GM18508 (cell line): ENCODE measurements around the gene EVA1C.
"Not testable (repeated sequence)": the region's sequence is repeated elsewhere in the genome, so short reads cannot be mapped to it uniquely, and the experiment has no call there.

ENCODE experiments used
- ATAC-seq: cut with Tn5 transposase; IDR thresholded peaks from one replicate; pipeline ENCODE4 v1.9.1; 2021; ENCODE audit warnings: moderate number of reproducible peaks; ENCODE audit not compliant: insufficient read depth, unreplicated experiment

EVA1C gene

DNA sequence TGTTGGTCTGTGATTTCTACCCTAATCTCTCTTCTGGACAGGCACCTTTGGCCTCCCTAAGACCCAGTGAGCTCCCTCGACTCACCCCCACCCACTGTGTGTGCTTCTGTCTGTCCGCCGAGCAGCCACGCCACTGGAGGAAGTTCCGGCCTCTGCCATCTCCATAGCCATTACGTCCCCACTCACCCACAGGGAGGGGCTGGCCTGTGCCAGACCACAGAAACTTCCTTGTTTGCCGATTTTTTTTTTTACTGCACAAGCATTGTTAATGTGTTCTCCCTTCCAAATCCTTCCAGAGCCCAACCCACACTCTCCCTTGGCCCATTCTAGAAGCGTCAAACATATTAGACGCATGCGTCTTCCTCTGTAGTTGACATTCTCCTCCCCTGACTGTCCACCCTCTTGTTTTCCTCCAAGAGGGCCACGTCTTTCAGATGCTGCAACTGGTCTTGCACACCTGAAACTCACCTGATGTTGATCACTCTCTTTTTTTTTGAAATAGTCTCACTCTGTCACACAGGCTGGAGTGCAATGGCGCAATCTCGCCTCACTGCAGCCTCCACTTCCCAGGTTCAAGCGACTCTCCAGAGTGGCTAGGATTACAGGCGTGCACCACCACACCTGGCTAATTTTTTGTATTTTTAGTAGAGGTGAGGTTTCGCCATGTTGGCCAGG lies 72.3 kb downstream of the EVA1C start:
- ATAC-seq, result no peak

DNA sequence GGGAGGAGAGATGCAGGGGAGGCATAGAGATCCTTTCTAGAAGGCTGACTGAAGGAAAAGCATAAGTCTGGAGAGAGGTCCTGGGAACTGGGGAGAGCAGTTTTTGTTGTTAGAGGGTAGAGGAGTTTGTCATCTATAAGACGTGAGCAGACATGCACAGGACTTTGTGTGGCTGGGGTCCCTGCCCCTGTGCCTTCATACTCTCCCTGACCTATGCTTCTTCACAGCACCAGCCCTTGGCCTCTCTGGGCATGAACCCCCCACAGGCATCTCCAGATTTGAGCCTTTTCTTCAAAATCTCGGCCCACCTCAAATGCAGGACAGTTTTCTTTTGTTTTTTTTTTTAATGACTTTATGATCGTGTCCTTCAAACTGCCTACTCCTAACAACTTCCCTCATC lies 79.9 kb downstream of the EVA1C start:
- no peak for ATAC-seq

DNA sequence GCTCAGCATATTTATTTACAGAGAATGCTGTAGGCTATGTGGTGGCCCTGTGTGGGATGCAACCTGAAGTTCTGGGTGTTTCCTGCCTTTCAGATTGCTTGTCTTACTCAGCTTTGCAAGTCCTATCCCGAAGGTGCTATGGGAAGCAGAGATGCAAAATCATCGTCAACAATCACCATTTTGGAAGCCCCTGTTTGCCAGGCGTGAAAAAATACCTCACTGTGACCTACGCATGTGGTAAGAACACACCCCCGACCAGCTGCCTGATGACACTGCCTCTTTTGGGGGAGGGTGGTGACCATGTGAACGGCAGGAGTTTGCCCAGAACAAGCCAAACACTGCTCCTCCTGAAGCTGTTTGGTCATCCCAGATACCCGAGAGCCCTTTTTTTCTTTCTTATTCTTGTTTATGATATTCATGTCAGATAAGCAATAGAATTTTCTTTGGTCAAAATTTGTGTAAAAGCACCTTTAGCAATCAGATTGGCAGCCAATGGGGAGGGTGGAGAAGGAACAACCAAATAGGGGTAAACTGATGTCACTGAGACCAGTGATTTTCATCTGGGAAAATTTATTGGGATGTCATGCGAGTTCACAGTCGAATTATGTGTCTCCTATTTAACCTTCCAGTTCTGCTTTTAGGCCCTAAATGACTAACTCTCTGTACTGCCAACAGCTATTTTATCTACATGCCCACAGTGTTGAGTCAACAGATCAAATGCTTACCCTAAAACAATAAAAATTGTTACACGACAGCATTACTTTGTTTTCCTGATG lies 82.6 kb downstream of the EVA1C start:
- no peak for ATAC-seq

DNA sequence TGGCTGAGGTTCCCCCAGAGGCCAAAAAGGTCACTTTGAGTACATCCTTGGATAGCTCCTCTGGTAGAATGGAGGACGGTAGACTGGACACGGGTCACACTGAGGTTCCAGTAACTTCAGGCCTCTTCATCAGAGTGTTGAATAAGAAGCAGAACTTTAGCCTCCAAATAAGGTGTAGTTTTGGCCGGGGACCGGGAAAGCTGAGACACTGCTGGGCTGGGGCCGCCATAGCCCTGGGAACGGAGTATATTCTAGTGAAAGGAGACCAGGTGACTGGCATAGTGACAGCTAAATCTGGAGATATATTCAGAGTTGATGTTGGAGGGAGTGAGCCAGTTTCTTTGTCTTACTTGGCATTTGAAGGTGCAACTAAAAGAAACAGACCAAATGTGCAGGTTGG lies 84.1 kb downstream of the EVA1C start:
- no peak for ATAC-seq

DNA sequence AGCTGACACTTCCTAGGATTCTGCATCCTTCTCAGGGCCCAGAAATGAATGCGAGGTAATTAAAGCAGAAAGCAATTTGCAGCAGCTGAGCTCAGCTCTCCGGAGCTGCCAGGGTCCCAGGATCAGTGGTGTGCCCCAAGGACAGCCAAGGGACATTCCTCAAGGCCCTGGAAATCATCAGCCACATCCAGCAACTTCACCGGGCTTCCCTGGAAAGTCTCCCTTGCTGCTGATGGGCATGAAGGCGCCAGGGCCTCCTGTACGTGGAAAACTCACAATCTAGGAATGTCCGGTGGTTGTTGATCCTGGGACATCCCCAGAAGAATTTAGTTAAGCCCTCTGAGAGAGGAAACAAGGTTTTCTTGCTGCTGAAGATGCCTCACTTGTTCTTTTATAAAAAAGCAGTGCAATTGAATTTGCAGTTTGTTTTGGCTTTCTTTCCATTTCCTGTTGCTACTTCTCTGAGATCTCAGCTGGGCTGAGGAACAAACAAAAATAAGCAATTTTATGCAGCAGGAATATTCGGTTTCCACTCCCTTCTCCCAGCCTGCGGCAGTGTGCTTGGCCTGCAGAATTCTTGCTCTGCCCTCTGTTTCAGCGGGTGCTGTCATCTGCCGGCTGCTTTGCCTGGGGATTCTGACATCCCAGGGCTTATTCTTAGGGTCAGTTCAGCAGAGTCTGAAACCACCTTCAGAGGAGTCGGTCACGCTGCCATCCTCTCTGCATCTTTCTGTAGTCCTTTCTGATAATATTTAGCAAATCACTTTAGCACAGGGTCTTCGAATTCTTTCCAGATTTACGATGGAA lies 86.9 kb downstream of the EVA1C start:
- no peak for ATAC-seq

DNA sequence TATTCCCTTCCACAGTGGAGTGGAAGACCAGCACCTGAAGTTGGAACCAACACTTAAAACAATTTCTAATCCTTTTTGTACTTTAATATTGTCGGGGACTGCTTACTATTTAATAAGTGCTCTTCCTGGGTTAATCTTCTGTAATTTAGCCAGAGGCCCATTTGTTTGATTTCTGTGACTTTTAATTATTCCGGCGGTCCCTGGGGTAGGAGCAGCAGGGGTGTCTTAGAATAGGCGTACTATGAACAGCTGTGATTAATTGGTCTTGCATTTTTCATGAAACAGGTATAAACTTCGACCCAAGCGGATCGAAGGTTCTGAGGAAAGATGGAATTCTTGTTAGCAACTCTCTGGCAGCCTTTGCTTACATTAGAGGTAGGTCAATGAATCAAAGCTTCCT lies 91.1 kb downstream of the EVA1C start:
- ATAC-seq, result not testable (repeated sequence)

DNA sequence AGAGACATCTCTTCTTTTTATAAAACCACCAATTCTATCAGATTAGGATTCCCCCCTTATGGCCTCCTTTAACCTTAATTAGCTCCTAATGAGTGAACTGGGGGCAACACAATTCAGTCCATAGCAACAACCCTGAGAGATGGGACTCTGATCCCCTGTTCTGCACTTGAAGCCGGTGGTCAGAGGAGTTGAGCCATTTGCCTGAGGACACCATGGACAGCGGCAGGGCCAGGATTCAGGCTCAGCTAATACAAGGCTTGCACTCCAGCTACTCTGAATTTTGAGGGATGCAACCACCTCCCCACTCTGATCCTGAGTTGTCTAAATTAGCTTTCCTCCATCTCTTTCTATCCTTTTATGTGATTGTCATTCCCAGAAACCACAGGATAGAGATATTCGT lies 93.3 kb downstream of the EVA1C start:
- not testable (repeated sequence) for ATAC-seq

DNA sequence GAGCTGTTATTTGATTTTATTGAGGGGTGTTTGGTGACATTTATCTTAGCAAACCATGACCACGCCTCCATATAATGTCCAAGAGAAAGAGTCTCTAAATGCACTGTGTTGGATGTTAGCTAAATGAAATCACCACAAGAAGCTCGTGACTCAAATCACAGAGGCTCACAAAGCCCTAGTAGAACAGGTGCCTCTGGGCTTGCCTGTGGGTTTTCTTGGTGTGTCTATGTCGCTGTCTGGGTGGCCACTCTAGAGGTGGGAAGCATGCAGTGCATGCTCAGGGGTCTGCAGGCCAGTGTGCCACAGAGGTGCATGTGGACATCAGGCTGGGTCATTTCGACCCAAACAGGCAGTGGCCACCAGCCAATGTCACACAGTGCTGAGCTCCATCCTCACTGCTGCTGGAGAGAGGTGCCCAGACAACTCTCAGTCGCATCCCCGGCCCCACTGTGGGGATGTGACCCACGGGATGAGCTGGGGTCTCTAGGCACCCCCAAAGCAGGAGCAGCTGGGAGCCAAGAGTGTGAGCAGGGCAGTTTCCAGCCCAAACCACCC lies 94.0 kb downstream of the EVA1C start:
- ATAC-seq, result not testable (repeated sequence)

DNA sequence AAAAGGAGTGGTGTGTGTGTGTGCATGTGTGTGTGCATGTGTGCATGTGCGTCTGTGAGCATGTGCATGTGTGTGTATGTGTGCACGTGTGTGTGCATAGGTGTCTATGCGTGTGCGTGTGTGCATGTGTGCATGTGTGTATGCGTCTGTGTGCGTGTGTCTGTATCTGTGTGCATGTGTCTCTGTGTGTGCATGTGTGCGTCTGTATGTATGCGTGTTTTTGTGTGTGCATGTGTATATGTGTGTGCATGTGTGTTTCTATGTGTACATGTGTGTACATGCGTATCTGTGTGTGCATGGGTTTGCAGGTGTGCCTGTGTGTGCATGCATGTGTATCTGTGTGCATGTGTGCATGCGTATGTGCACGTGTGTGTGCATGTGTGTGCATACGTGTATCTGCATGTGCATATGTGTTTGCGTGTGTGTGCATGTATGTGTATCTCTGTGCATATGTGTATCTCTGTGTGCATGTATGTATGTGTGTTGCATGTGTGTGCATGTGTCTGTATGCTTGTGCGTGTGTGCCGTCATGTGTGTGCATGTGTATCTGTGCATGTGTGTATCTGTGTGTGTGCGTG lies 94.9 kb downstream of the EVA1C start:
- no peak for ATAC-seq

DNA sequence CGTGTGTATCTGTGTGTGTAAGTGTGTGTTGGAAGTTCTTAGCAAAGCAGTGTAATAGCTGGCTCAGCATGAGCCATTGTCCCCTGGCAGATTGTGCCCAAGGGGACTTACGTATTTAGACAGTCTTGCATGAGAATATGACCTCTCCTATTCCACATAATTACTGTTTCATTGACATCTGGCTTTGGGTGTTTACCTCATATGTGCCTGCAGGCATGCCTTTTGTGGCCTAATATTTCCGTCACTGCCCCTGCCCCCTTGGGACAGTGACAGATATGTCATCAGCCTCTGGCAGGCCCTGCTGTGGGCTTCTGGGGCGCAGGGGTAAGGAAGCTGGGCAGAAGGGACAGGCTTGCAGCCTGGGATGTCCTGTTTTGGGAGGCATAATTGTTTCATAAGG lies 95.5 kb downstream of the EVA1C start:
- ATAC-seq, result not testable (repeated sequence)

DNA sequence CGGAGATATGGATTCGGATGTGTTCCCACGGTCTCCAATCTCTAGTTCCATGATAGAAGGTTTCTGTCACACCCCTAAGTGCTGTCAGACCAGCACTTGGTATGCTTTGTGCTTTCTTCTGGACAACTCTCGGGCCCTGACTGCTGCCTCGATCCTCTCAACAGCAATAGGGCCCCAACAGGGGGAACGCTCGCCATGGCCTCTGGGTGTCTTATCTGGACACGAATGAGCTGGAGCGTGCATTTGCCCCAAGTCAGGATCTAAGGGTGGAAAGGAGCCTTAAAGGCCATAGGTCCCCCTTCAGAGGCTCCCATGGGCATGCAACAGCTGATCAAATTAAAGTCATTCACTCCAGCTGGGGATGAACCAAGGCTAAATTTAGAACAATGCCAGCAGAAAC lies 96.1 kb downstream of the EVA1C start:
- ATAC-seq, result no peak

DNA sequence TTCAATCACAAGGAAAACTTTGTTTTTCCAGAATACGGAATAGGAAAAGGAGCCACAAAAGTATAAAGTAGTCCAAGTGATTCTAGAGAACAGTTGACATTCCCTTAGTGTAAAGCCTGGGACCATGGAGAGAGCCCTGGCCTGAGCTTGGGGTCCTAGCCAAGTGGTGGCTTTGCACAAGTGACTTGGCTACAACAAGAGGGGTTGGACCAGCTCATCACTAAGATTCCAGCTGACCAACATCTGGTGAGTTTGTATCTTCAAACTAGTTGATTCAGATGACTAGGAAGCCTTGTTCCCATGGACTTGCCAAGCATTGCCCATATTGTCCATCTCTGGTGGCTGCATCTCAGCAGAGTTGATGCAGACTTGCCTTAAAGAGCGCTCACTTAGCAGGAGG lies 96.5 kb downstream of the EVA1C start:
- not testable (repeated sequence) for ATAC-seq

DNA sequence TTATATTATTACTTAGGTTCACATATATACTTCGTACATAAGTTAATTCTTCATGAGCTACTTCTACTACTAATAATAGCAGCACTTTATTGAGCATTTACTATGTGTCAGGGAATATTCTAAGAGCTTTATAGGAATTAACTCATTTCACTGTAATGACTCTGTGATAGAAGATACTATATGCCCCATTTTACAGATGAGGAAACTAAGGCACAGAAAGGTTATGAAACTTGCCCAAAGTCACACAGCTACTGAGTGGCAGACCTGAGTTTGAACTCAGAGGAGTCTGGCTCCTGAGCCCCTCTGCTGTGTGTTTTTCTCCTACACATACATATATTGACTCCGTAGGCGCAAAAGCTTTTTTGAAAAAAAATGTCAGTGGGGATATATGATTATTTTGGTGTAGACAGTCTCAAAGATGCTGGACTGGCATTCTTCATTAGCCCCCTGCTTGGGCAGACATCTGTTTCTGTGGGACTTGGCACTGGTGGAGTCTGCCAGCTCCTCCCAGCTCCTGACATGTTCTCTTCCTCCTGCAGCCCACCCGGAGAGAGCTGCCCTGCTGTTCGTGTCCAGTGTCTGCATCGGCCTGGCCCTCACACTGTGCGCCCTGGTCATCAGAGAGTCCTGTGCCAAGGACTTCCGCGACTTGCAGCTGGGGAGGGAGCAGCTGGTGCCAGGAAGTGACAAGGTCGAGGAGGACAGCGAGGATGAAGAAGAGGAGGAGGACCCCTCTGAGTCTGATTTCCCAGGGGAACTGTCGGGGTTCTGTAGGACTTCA lies 102.0 kb downstream of the EVA1C start:
- no peak for ATAC-seq

DNA sequence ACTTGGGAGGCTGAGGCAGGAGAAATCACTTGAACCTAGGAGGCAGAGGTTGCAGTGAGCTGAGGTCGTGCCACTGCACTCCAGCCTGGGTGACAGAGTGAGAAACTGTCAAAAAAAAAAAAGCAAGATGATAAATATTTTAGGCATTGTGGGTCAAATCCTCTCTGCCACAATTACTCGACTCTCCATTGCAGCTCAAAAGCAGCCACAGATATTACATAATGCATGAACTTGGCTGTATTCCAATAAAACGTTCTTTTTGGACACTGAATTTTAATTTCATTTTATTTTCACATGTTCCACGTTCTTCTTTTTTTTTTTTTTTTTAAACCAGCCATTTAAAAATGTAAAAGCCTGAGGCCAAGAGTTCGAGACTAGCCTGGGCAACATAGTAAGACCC lies 103.4 kb downstream of the EVA1C start:
- ATAC-seq, result no peak

DNA sequence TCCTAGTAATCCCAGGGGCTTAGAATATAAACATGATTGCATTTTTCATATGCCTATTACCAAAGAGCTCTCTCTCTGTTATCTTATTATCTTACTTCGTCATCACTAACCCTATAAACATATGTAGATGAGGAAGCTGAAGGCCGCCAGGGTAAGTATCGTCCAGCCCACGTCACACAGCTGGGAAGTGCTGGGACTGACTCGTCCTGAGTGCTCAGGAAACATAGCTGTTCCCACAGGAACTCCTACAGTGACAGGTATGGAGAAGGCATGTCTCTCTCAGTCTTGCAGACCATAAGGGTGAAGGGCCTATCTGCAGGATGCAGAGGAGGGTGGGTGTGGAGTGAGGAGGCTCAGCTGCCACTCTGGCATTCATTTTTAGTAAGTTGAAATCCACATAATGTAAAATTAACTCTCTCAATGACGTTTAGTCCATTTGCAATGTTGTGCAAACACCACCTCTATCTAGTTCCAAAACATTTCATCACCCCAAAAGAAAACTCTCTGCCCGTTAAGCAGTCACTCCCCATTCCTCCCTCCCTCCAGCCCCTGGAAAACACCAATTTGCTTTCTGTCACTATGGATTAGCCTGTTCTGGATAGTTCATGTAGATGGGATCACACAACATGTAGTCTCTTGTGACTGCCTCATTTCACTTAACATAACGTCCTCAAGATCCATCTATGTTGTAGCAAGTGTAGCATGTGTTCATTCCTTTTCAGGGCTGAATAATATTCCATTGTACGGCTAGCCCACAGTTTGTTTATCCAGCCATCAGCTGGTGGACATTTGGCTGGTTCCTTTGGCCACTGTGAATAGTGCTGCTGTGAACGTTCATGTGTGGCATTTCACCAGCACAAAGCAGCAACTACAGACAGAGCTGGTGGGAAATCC lies 104.5 kb downstream of the EVA1C start:
- ATAC-seq, result no peak

DNA sequence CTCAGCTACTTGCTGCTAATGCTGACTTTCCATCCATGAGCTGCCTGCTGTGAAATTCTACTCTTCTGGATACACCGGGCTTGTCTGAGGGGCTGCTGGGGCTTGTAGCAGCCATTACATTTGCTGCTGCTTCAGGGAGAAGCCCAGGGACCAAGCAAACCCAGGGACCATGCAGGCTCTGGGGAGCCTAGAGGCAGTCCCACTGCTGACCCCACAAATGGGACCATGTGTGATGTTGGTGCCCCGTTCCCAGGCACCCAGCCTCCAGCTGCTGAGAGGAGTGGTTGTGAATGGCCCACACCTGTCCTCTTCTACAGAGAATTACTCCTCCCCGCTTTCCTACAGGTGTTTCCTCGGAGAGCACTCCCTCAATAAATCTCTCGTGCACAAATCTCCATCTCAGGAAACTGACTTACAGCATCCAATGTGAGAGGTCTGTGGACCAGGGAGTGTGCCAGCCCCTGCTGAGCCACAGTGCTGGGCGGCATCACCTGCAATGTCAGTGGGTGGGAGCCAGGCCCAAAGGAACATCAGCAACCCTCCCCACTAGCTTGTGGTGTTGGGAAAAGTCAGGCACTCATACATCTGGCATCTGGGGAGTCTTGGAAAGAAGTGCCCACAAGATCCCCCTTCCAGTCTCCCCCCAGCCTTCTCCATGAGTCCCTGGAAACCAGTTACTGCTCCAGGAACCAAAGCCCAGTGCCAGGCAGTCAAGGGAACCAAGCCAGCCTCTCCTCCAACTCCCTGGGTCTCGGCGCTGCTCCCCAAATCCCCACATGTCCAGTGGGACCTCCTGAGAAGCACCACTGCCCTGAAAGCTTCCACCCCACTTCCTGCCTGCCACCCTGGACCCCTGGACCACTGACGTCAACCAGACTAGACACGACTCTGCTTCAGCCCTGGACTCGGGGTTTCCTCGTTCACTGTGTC lies 107.7 kb downstream of the EVA1C start:
- no peak for ATAC-seq

DNA sequence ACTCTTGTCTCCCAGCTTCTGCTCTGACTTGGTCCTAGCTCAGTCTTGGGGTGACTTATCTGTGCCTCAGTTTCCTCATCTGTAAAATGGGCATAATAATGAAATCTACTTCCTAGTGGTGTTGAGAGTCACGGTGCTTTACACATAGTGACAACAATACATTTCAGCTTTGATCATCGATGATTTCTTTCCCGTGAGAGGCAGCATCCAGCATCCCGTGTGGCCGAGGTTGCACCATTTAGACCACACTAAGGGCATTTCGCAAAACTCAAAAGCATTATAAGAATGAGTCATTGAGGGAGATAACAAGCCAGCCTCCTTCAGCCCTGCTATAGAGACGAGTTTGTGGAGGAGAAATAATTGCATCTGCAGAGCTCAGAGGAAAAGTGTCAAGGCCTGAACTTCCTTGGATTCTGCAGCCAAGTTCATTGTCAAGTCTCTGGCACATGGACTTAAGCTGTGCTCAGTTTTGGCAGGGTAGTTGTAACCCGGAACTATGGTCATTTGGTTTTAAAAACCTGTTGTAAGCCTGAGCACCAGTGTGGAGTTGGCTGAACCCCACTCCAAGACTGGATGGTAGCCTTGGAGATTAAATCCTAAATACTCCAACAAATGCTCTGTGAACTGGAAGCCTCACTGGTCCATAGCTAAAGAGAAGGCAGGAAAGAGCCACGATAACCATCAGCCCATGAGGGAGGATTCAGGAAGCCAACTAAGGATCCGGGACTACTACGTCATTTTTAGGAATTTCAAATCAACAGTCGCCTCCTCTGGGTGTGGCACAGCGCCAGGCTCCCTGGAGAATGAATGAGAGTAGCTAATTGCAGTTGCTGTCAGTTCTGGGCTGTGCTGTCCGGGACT lies 108.6 kb downstream of the EVA1C start:
- no peak for ATAC-seq
